Esophagus squamous epithelium (tissue), 5 donors: ENCODE results near the gene CCNL2. TPM values are rescaled to one million over a fixed set of nuclear protein-coding genes. Genes with fewer than 3 reads are reported as not detected.

ENCODE experiments used
- DNase-seq: peaks from one replicate; lab custom pipeline; 2025; lab: John Stamatoyannopoulos, UW
- H3K27ac ChIP-seq, 4 donors: fragments of 200-600 bp; sonication (generic); one replicate each; pipeline ENCODE4 v1.5.1; 2016 to 2019; ENCODE audit warnings: mild to moderate bottlenecking in 1 of 4
- H3K27me3 ChIP-seq, 4 donors: fragments of 200-600 bp; sonication (generic); 1 replicate in 3 of 4; 2 replicates in 1 of 4; pipeline versions ENCODE4 v1.5.1 to v1.6.0; 2017 to 2021; ENCODE audit warnings: antibody characterized with exemption in 1 of 4
- H3K36me3 ChIP-seq, 3 donors: fragments of 200-600 bp; sonication (generic); one replicate each; pipeline ENCODE4 v1.5.1; 2016 to 2019
- H3K4me1 ChIP-seq, 3 donors: fragments of 200-600 bp; sonication (generic); one replicate each; pipeline ENCODE4 v1.5.1; 2017 to 2019
- H3K4me3 ChIP-seq, 4 donors: fragments of 200-600 bp; sonication (generic); 1 replicate in 3 of 4; 2 replicates in 1 of 4; pipeline ENCODE4 v1.5.1; 2016 to 2019; ENCODE audit warnings: mild to moderate bottlenecking in 2 of 4, moderate library complexity in 1 of 4
- H3K9me3 ChIP-seq, 3 donors: fragments of 200-600 bp; sonication (generic); one replicate each; pipeline ENCODE4 v1.5.1; 2016 to 2019
- CTCF ChIP-seq, 6 experiments: fragments of 450-650 bp in 4 of 6; fragments of 200-600 bp in 2 of 6; sonication (generic) in 2 of 6; IDR thresholded peaks; one replicate each; pipeline ENCODE4 v1.5.1; 2016 to 2019; ENCODE audit warnings: antibody characterized with exemption in 6 of 6, mild to moderate bottlenecking in 4 of 6, moderate library complexity in 4 of 6
- POLR2A ChIP-seq, 4 donors: fragments of 450-650 bp; IDR thresholded peaks; one replicate each; pipeline ENCODE4 v1.6.1; 2017; ENCODE audit warnings: antibody characterized with exemption in 4 of 4, mild to moderate bottlenecking in 4 of 4, moderate library complexity in 3 of 4
- WGBS, 2 donors: methylation state at CpG; one replicate each; pipeline ENCODE4 v1.1.5; 2018; 5-methylcytosine and 5-hydroxymethylcytosine counted together
- intact Hi-C: fragments of 100-400 bp; cut with DNase I; formaldehyde crosslinking; loops from one replicate; pipeline ENCODE4 v1.15.0; 2022
- total RNA-seq, 4 donors: library from RNA; depleted of rRNA; stranded (reverse); fragments of >200 nt; gene quantifications; one replicate each; pipeline ENCODE4 v1.1.0, GENCODE V29; 2016
- donor health status: DM: yes; HTN: yes; CAD: no.

CCNL2 gene
- total RNA-seq, 4 donors from 2014 or later: 42.5 to 213 (median 104) TPM

- WGBS, 2 donors: 90 to 91% methylated on average over 35 to 36 of the region's 36 CpGs
- no peaks in the 10 kb centered on the region for H3K9me3 ChIP-seq
- no peak overlapping the region for H3K27ac ChIP-seq
- H3K27me3 ChIP-seq: no peaks in the 10 kb centered on the region
- H3K36me3 ChIP-seq: peaks cover 25 to 66% (median 49%) of the 10 kb centered on the region in 3 donors
- DNase-seq: no peak
- no peak overlapping the region for H3K4me3 ChIP-seq
- intact Hi-C loops: no loop called here
- peaks cover 16 to 49% (median 23%) of the 10 kb centered on the region in 3 donors for H3K4me1 ChIP-seq
- TF ChIP-seq CTCF (IDR thresholded peaks at IDR 0.05) (no peak), POLR2A (IDR thresholded peaks at IDR 0.05) (no peak)
Observed at GRCh38 chr1:1340791-1341548, 58.2 kb downstream of the CCNL2 start.

- Histone ChIP-seq H3K27me3 (no peaks in the 10 kb centered on the region), H3K4me1 (peaks cover 8 to 41% (median 15%) of the 10 kb centered on the region in 3 donors), H3K4me3 (no peak overlapping the region), H3K36me3 (peaks cover 25 to 74% (median 51%) of the 10 kb centered on the region in 3 donors), H3K9me3 (no peaks in the 10 kb centered on the region), H3K27ac (no peak overlapping the region)
- intact Hi-C loops: no loop called here
- TF ChIP-seq CTCF (IDR thresholded peaks at IDR 0.05) (no peak), POLR2A (IDR thresholded peaks at IDR 0.05) (no peak)
- DNase-seq: no peak
- 88 to 97% methylated on average over 6 to 8 of the region's 23 CpGs for WGBS, 2 donors
Observed at GRCh38 chr1:1340185-1340584, 59.0 kb downstream of the CCNL2 start.

- Histone ChIP-seq H3K4me1 (peaks cover 3 to 40% (median 8%) of the 10 kb centered on the region in 3 donors), H3K36me3 (peaks cover 25 to 76% (median 51%) of the 10 kb centered on the region in 3 donors), H3K27ac (no peak overlapping the region), H3K4me3 (no peak overlapping the region), H3K27me3 (no peaks in the 10 kb centered on the region), H3K9me3 (no peaks in the 10 kb centered on the region)
- TF ChIP-seq CTCF (IDR thresholded peaks at IDR 0.05) (no peak), POLR2A (IDR thresholded peaks at IDR 0.05) (no peak)
- no peak for DNase-seq
- WGBS, 2 donors: 100% methylated on average over 2 of the region's 36 CpGs; no CpG with 5 or more reads in 1 of the 2 donors
- intact Hi-C loops: no loop called here
Observed at GRCh38 chr1:1338278-1338677, 60.9 kb downstream of the CCNL2 start.

GRCh38 chr1:1337793-1338147 lies 61.4 kb downstream of the CCNL2 start:
- WGBS, 2 donors: no CpG with 5 or more reads among the region's 18 CpGs
- no peak for DNase-seq
- no peak for TF ChIP-seq POLR2A (IDR thresholded peaks at IDR 0.05)
- no peak for TF ChIP-seq CTCF (IDR thresholded peaks at IDR 0.05)
- peak overlapping the region in 1 of 4 donors; percentile 29 for H3K27ac ChIP-seq
- intact Hi-C loops: no loop called here
- H3K27me3 ChIP-seq: no peaks in the 10 kb centered on the region
- H3K36me3 ChIP-seq: peaks cover 25 to 76% (median 51%) of the 10 kb centered on the region in 3 donors
- H3K4me1 ChIP-seq: peaks cover 8 to 40% (median 13%) of the 10 kb centered on the region in 3 donors
- no peak overlapping the region for H3K4me3 ChIP-seq
- H3K9me3 ChIP-seq: no peaks in the 10 kb centered on the region
